ENCODE results near the gene KIF13A.

GRCh38 chr6:17872908-17873307 is 114.5 kb downstream of the KIF13A start:
- TF ChIP-seq CTCF (IDR thresholded peaks at IDR 0.05) (no peak), POLR2AphosphoS5 (IDR thresholded peaks at IDR 0.05; ENCODE audit: low read depth, low read length) (no peak), REST (IDR thresholded peaks at IDR 0.05; ENCODE audit: insufficient read depth in 1 of 2, low read depth in 2 of 2, low read length in 1 of 2) (no peak), SIN3A (IDR thresholded peaks at IDR 0.05; ENCODE audit: borderline replicate concordance, insufficient read depth, low read depth, low read length) (no peak)

Measured in Panc1 (cell line).